ENCODE data around the gene PHC3.

The PHC3 gene

GRCh38 chr3:170180908-170181885, at the start of gene PHC3:
TSS of gene PHC3 (minus strand) at chr3:170181733. CDS start at chr3:170181715, 18 bp downstream.
- CTCF ChIA-PET, result interaction anchor here (0.8 to 1.2 kb wide), 2 partner anchors 9 to 15 kb away, joined by 3 to 4 read pairs; no protein-coding TSS in a partner anchor
- peak within 1 kb of the TSS; percentile 89 for H3K27ac ChIP-seq
- peak; percentile 98 for DNase-seq (ENCODE audit: low spot score)
- POLR2A ChIA-PET (ENCODE audit: low non-redundant PET), result no interaction called here
- TF ChIP-seq CTCF (conservative IDR thresholded peaks at IDR 0.05; ENCODE audit: low read depth), result no peak

GRCh38 chr3:170228093-170228766, 46.7 kb upstream of the PHC3 start:
- peak overlapping the region; percentile 91 for H3K27ac ChIP-seq
- DNase-seq (ENCODE audit: low spot score), result peak; percentile 46
- TF ChIP-seq CTCF (conservative IDR thresholded peaks at IDR 0.05; ENCODE audit: low read depth), result no peak
- ChIA-PET CTCF (no interaction called here), POLR2A (ENCODE audit: low non-redundant PET) (no interaction called here)

GRCh38 chr3:170226426-170226960, 45.0 kb upstream of the PHC3 start:
- no peak for DNase-seq (ENCODE audit: low spot score)
- no peak for TF ChIP-seq CTCF (conservative IDR thresholded peaks at IDR 0.05; ENCODE audit: low read depth)
- ChIA-PET POLR2A (ENCODE audit: low non-redundant PET) (no interaction called here), CTCF (interaction anchor here (0.6 kb wide), 1 partner anchor 10 kb away, joined by 3 read pairs; no protein-coding TSS in a partner anchor)
- H3K27ac ChIP-seq, result no peak overlapping the region

- DNase-seq (ENCODE audit: low spot score), result no peak
- ChIA-PET POLR2A (ENCODE audit: low non-redundant PET) (no interaction called here), CTCF (no interaction called here)
- H3K27ac ChIP-seq, result no peak overlapping the region
- TF ChIP-seq CTCF (conservative IDR thresholded peaks at IDR 0.05; ENCODE audit: low read depth), result no peak
These were observed 43.6 kb upstream of the PHC3 start for GRCh38 chr3:170225166-170225565.

- TF ChIP-seq CTCF (conservative IDR thresholded peaks at IDR 0.05; ENCODE audit: low read depth), result no peak
- H3K27ac ChIP-seq, result peak overlapping the region; percentile 88
- DNase-seq (ENCODE audit: low spot score), result peak; percentile 66
- POLR2A ChIA-PET (ENCODE audit: low non-redundant PET), result interaction anchor here (0.5 kb wide), 1 partner anchor 27 kb away, joined by 3 read pairs; no protein-coding TSS in a partner anchor
- CTCF ChIA-PET, result interaction anchor here (0.7 to 1.3 kb wide), 3 partner anchors 10 to 647 kb away, joined by 3 to 4 read pairs (median 4); no protein-coding TSS in a partner anchor
These were observed 41.4 kb upstream of the PHC3 start for GRCh38 chr3:170222647-170223541.

Measured in RWPE1 (cell line).